Natural killer cell (primary cell): ENCODE measurements around the gene PHKB. TPM values are rescaled to one million over a fixed set of nuclear protein-coding genes. Genes with fewer than 3 reads are reported as not detected.

Experiments
- ATAC-seq, 3 donors: fragments of 150-1000 bp in 2 of 3; fragments of 200-7000 bp in 1 of 3; cut with Tn5 transposase; 1 replicate in 1 of 3; 2 replicates in 2 of 3; pipeline ENCODE4 v1.10.0; 2021; ENCODE audit warnings: mild to moderate bottlenecking in 2 of 3, moderate library complexity in 2 of 3
- DNase-seq, 2 donors: peaks; one replicate each; pipeline versions ENCODE4 v3.0.0 to v3.0.0-alpha.2; 2013 to 2021; ENCODE audit warnings: mixed read lengths in 1 of 2
- H3K27ac ChIP-seq: one replicate; pipeline ENCODE4 v1.5.1; 2013; ENCODE audit warnings: mild to moderate bottlenecking, low read length
- H3K27me3 ChIP-seq: one replicate; pipeline ENCODE4 v1.6.1; 2013; ENCODE audit warnings: low read length; ENCODE audit not compliant: control insufficient read depth, insufficient read depth
- H3K36me3 ChIP-seq: one replicate; pipeline ENCODE4 v1.6.1; 2013; ENCODE audit warnings: low read length; ENCODE audit not compliant: control insufficient read depth, insufficient read depth
- H3K4me1 ChIP-seq: one replicate; pipeline ENCODE4 v1.6.1; 2013; ENCODE audit warnings: low read length; ENCODE audit not compliant: control insufficient read depth, insufficient read depth
- H3K4me3 ChIP-seq: one replicate; pipeline ENCODE4 v1.5.1; 2013; ENCODE audit warnings: low read length
- H3K9me3 ChIP-seq: one replicate; pipeline ENCODE4 v1.6.1; 2013; ENCODE audit warnings: low read length; ENCODE audit not compliant: control insufficient read depth, insufficient read depth
- H3K27ac Mint-ChIP-seq, 2 donors: one replicate each; pipeline ENCODE4 v1.8.0; 2022; ENCODE audit warnings: mild to moderate bottlenecking in 2 of 2, mixed read lengths in 2 of 2, moderate library complexity in 1 of 2
- H3K27me3 Mint-ChIP-seq, 2 donors: one replicate each; pipeline ENCODE4 v1.8.0; 2022; ENCODE audit warnings: low read depth in 2 of 2, mixed read lengths in 2 of 2
- H3K36me3 Mint-ChIP-seq: one replicate; pipeline ENCODE4 v1.8.0; 2022; ENCODE audit warnings: mixed read lengths
- H3K4me1 Mint-ChIP-seq, 2 donors: one replicate each; pipeline ENCODE4 v1.8.0; 2022; ENCODE audit warnings: mixed read lengths in 2 of 2
- H3K4me3 Mint-ChIP-seq: one replicate; pipeline ENCODE4 v1.8.0; 2022; ENCODE audit warnings: mild to moderate bottlenecking, moderate library complexity, mixed read lengths
- H3K9me3 Mint-ChIP-seq, 2 donors: one replicate each; pipeline ENCODE4 v1.8.0; 2022; ENCODE audit warnings: mixed read lengths in 2 of 2
- WGBS: methylation state at CpG from one replicate; pipeline ENCODE4 v1.1.7; 2013; ENCODE audit warnings: missing lambda C conversion rate; ENCODE audit not compliant: insufficient coverage; 5-methylcytosine and 5-hydroxymethylcytosine counted together
- intact Hi-C: fragments of 100-400 bp; cut with micrococcal nuclease; formaldehyde crosslinking; loops from one replicate; pipeline ENCODE4 v1.14.2; 2022
- total RNA-seq, 4 donors: library from RNA; stranded (reverse); fragments of 120-200 nt in 1 of 4; gene quantifications; one replicate each; pipeline versions ENCODE4 v1.2.3 to v1.2.4, GENCODE V29; 2013 to 2022
- TF ChIP-seq, protein P1 (sequence below): fragments of 200-600 bp; IDR thresholded peaks from one replicate; pipeline ENCODE4 v1.8.0; 2022; ENCODE audit warnings: antibody characterized with exemption

Gene PHKB
- total RNA-seq, 3 donors from 2014 or later (not counting 1 experiment from before 2014, with no cell fraction given) = 54.4 to 64.0 (median 58.5) TPM

DNA sequence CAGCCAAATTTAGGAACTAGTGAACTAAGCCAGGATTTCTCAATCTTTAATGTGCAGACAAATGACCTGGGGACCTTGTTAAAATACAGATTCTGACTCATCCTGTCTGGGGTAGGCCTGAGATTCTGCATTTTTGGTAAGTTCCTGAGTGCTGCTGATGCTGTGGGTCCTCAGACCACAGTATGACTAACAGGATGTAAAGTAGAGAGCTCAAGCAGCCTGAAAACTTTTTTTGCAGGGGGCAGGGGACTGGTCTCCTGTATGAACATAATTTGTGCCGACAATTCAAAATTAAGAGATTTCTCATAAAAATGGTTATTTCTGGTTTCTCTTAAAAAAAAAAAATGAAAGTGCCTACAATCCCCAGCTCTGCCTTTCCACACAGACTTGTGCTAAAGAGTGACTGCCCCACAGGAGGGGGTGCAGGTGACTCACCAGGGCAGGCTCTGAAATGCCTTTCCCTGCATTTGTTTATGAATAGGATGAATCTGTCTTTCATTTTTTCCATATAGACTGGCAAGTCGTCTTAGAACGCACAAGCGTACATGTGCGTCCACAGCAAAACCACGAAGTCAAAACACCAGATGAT is 271.5 kb downstream of the PHKB start:
- intact Hi-C loops = no loop called here
- DNase-seq (no peak), ATAC-seq (no peak)
- Histone ChIP-seq H3K36me3 (no peaks in the 10 kb centered on the region), H3K4me3 (no peak overlapping the region), H3K27me3 (no peaks in the 10 kb centered on the region), H3K27ac (no peak overlapping the region), H3K9me3 (no peaks in the 10 kb centered on the region), H3K4me1 (no peaks in the 10 kb centered on the region)
- Mint-ChIP-seq H3K4me1 (no peaks in the 10 kb centered on the region), H3K27ac (no peak overlapping the region), H3K36me3 (no peaks in the 10 kb centered on the region), H3K4me3 (no peak overlapping the region), H3K27me3 (peaks cover 6 to 10% of the 10 kb centered on the region in 2 donors), H3K9me3 (no peaks in the 10 kb centered on the region)
- WGBS = 37% methylated on average over 6 of the region's 6 CpGs
- TF ChIP-seq, protein P1, sequence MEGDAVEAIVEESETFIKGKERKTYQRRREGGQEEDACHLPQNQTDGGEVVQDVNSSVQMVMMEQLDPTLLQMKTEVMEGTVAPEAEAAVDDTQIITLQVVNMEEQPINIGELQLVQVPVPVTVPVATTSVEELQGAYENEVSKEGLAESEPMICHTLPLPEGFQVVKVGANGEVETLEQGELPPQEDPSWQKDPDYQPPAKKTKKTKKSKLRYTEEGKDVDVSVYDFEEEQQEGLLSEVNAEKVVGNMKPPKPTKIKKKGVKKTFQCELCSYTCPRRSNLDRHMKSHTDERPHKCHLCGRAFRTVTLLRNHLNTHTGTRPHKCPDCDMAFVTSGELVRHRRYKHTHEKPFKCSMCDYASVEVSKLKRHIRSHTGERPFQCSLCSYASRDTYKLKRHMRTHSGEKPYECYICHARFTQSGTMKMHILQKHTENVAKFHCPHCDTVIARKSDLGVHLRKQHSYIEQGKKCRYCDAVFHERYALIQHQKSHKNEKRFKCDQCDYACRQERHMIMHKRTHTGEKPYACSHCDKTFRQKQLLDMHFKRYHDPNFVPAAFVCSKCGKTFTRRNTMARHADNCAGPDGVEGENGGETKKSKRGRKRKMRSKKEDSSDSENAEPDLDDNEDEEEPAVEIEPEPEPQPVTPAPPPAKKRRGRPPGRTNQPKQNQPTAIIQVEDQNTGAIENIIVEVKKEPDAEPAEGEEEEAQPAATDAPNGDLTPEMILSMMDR = no peak

DNA sequence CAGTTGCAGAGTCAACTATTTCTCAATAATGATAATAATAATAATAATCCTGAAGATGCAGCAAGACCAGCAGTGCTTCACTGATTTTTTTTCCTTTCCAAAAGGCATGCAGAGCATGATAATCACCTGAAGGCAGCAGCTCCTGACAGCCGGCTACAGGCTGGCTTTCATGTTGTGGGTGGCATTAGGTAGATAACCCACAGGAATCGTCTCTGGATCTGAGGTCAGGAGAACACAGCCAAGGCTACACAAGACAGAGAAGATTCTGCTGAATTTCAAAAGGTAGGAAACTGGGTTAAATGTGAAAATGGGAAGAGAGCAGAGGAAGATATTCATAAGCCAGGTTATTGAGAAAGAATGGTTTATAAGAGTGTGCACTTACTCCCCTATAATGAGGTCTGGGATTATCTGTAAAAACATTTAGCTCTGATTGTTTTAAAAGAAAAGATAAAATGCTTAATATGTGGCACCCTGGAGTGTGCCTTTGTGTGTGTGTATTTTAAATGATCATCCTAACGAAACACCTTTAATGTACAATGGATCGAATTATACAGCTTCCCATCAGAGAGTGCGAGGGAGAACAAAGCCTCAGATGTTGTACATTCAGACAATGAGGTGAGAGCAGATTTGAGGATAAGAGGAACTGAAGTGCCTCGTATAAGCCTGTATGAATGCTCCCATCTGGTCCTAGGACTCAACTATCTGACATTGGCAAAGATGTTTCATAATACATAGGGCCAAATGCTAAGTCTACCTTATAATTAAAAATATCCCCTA is 273.1 kb downstream of the PHKB start:
- Histone ChIP-seq H3K4me1 (no peaks in the 10 kb centered on the region), H3K36me3 (no peaks in the 10 kb centered on the region), H3K4me3 (no peak overlapping the region), H3K9me3 (no peaks in the 10 kb centered on the region), H3K27ac (no peak overlapping the region), H3K27me3 (no peaks in the 10 kb centered on the region)
- H3K36me3 Mint-ChIP-seq = peaks cover 5% of the 10 kb centered on the region
- no peak overlapping the region for H3K27ac Mint-ChIP-seq
- DNase-seq = no peak
- peaks cover 6 to 10% of the 10 kb centered on the region in 2 donors for H3K27me3 Mint-ChIP-seq
- TF ChIP-seq, protein P1 = no peak
- intact Hi-C loops = no loop called here
- no peak overlapping the region for H3K4me3 Mint-ChIP-seq
- no peaks in the 10 kb centered on the region for H3K4me1 Mint-ChIP-seq
- peaks cover 2% of the 10 kb centered on the region in 2 donors for H3K9me3 Mint-ChIP-seq
- ATAC-seq = no peak
- WGBS = 83% methylated on average over 6 of the region's 6 CpGs

DNA sequence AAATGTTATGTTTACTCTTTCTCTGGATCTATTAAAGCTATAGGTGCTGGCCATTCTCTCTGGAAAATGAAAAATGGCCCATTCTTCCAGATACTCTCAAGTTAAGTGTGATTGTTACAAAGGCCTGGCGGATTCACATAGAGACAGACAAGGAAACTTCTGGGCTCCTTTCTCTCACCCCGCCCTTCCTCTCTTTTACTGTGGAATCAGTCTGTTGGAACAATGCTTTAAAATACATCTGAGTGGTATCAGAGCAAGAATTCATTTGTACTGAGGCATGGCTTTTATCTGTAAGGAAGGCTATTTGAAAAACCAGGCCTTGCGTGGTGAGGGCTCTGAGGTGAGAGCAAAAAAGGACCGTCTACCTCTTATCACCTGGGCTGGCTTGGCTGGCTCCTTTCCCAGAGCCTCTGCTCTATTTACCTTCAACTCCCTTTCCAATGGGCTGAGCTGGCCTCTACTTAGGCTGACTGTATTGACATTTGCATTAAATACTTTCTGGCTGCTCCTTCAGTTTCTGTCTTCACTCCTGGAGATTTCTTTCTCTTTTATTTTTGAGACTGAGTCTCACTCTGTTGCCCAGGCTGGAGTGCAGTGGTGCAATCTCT is 274.0 kb downstream of the PHKB start:
- no peak overlapping the region for H3K4me3 ChIP-seq
- intact Hi-C loops = no loop called here
- DNase-seq (no peak), ATAC-seq (no peak)
- 83% methylated on average over 4 of the region's 4 CpGs for WGBS
- TF ChIP-seq, protein P1 = no peak
- no peaks in the 10 kb centered on the region for H3K36me3 ChIP-seq
- H3K27me3 ChIP-seq = no peaks in the 10 kb centered on the region
- H3K9me3 ChIP-seq = peaks cover 3% of the 10 kb centered on the region
- peaks cover 5% of the 10 kb centered on the region for H3K36me3 Mint-ChIP-seq
- H3K27ac Mint-ChIP-seq = no peak overlapping the region
- H3K4me1 ChIP-seq = no peaks in the 10 kb centered on the region
- peaks cover 6 to 7% of the 10 kb centered on the region in 2 donors for H3K27me3 Mint-ChIP-seq
- H3K27ac ChIP-seq = no peak overlapping the region
- no peaks in the 10 kb centered on the region for H3K4me1 Mint-ChIP-seq
- H3K9me3 Mint-ChIP-seq = peaks cover 2 to 3% of the 10 kb centered on the region in 2 donors
- no peak overlapping the region for H3K4me3 Mint-ChIP-seq
